H1 (cell line): Measurements from ENCODE around the gene GID4. TPM values are rescaled to one million over a fixed set of nuclear protein-coding genes. Genes with fewer than 3 reads are reported as not detected.

ENCODE experiments used
- BCL11A ChIP-seq, 2 experiments: IDR thresholded peaks; one replicate each; pipeline ENCODE4 v1.6.1; 2011; ENCODE audit warnings: low read depth in 2 of 2, low read length in 2 of 2, mild to moderate bottlenecking in 2 of 2
- CHD2 ChIP-seq: IDR thresholded peaks from 2 replicates; pipeline ENCODE4 v1.6.1; 2012; ENCODE audit warnings: low read length, improper control_type of control experiment
- CREB1 ChIP-seq: IDR thresholded peaks from 2 replicates; pipeline ENCODE4 v1.6.1; 2012; ENCODE audit warnings: inconsistent platforms
- GABPA ChIP-seq: IDR thresholded peaks from 2 replicates; pipeline ENCODE4 v1.6.1; 2011; ENCODE audit warnings: mild to moderate bottlenecking, low read length, moderate library complexity, borderline replicate concordance; ENCODE audit not compliant: insufficient read depth
- HDAC2 ChIP-seq, 2 experiments: fragments of 300-600 bp in 1 of 2; sonication (generic) in 1 of 2; IDR thresholded peaks; 2 replicates each; pipeline ENCODE4 v1.6.1; 2011 to 2012; ENCODE audit warnings: low read depth in 2 of 2, low read length in 2 of 2, mild to moderate bottlenecking in 2 of 2, moderate library complexity in 2 of 2, borderline replicate concordance in 1 of 2, inconsistent platforms in 1 of 2
- KDM4A ChIP-seq: IDR thresholded peaks from one replicate; pipeline ENCODE4 v1.7.1; 2012; ENCODE audit warnings: low read depth, mild to moderate bottlenecking, moderate library complexity, low read length, inconsistent platforms; ENCODE audit not compliant: severe bottlenecking
- USF2 ChIP-seq: IDR thresholded peaks from 2 replicates; pipeline ENCODE4 v1.6.1; 2011; ENCODE audit warnings: low read length, improper control_type of control experiment
- polyA plus RNA-seq, 7 experiments: library from polyadenylated mRNA; depleted of rRNA in 3 of 7; stranded (reverse) in 5 of 7; unstranded in 2 of 7; fragments of >200 nt in 5 of 7; fragments of 200-250 nt in 2 of 7; gene quantifications; 1 replicate in 5 of 7; 2 replicates in 1 of 7; 4 replicates in 1 of 7; pipeline versions ENCODE4 v1.2.1 to v1.2.3, GENCODE V29; 2011 to 2013; ENCODE audit warnings: missing spikeins in 2 of 7, mixed read lengths in 2 of 7
- total RNA-seq: library from RNA; stranded (reverse); fragmentation: NEBNext Ultra II Directional; extraction: Animal tissue kit (Norgen Biotek cat#: 25700); gene quantifications from 2 replicates; pipeline ENCODE4 v1.2.1, GENCODE V29; 2021

GID4 gene
- total and polyA plus RNA-seq, 2 of the 8 experiments (the other 6 are each of a cell fraction or from before 2014, with no cell fraction given) = 5.6 to 15.0 TPM

GRCh38 chr17:18019838-18020154 lies 19.4 kb upstream of the GID4 start (continued):
- TF ChIP-seq USF2 (no peak), KDM4A (no peak), CREB1 (no peak), CHD2 (no peak), BCL11A (IDR thresholded peaks at IDR 0.05; ENCODE audit: low read depth in 2 of 2, low read length in 2 of 2) (no peak), GABPA (no peak), HDAC2 (IDR thresholded peaks at IDR 0.05; ENCODE audit: borderline replicate concordance in 1 of 2, low read depth in 2 of 2, low read length in 2 of 2) (no peak)
- TF ChIP-seq, all 59 proteins: peak for 0
